Measurements from ENCODE around the gene ZNF536.
"Not testable (repeated sequence)": the region's sequence is repeated elsewhere in the genome, so short reads cannot be mapped to it uniquely, and the experiment has no call there.

The ZNF536 gene

GRCh38 chr19:30342901-30343300 lies 29.3 kb upstream of the ZNF536 start:
- no peak for DNase-seq

- DNase-seq, result no peak
Measured at GRCh38 chr19:30344446-30345425, 27.4 kb upstream of the ZNF536 start.

DNA sequence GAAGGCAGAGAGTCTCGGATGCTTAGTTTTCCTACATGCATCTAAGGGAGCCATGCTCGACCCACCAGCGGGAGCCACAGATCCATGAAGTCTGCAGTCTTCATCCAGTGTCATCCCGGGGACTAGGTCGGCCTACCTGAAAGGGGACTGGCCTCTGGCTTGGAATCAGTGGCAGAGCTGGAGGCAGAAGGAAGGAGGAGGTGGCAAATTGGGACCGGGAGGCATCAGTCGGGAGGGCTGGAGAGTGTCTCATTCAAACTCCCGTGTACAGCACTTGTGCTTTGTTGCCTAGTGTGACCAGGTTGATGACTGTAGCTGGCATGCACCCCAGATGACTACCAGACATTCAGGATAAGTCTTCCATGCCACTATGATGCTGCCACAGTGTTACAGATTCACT lies 26.5 kb upstream of the ZNF536 start:
- no peak for DNase-seq

GRCh38 chr19:30346468-30346867 lies 25.7 kb upstream of the ZNF536 start:
- DNase-seq, result not testable (repeated sequence)

DNA sequence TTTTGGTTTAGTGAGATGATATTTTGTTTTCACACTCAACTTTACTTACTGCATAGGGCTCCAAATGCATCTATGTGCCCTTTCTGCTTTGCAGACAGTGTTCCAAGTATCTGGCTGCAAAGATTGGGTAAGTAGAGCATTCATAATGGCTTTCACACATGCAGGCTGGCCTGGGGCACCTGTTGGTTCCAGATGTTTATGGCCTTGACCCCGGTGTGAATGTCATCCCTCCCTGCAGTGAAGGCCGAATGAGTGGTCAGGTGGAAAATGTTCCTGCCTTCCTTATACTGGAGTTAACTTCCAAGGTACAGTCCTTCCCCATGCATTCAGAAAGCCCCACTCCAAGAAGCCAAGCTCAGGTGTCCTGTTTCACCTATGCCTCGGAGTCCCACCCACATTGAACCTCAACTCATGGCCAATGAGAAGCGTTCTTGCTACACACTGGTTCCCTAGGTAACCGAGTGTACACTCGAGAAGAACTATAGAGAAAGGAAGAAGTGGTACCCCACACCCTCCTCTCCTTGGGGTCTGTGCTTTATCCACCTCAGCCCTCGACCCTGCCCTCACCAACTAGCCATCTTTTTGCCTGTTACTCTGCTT lies 23.0 kb upstream of the ZNF536 start:
- no peak for DNase-seq

- no peak for DNase-seq
Measured at GRCh38 chr19:30350692-30351663, 21.2 kb upstream of the ZNF536 start.

DNA sequence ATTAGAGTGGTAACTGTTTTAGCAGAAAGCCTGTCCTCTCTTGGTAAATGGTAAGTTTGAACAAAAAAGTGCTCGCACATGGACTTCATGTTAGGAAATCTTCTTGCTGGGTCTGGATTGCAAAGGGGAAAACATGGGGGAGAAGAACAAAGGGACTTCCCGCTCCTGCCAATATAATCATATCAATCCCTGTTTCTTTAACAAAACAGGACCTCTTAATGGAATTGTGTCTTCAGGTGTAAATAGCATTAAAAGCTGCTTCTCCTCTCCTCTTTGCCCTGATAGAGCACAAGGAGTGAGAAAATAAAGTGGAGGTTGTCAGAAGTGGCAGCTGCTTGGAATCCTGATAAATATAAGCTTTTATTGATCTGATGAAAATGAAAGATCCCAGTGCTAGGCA lies 20.4 kb upstream of the ZNF536 start:
- no peak for DNase-seq

GRCh38 chr19:30353394-30353945 lies 18.7 kb upstream of the ZNF536 start:
- DNase-seq, result no peak

- no peak for DNase-seq
Measured at GRCh38 chr19:30355586-30355985, 16.6 kb upstream of the ZNF536 start.

DNA sequence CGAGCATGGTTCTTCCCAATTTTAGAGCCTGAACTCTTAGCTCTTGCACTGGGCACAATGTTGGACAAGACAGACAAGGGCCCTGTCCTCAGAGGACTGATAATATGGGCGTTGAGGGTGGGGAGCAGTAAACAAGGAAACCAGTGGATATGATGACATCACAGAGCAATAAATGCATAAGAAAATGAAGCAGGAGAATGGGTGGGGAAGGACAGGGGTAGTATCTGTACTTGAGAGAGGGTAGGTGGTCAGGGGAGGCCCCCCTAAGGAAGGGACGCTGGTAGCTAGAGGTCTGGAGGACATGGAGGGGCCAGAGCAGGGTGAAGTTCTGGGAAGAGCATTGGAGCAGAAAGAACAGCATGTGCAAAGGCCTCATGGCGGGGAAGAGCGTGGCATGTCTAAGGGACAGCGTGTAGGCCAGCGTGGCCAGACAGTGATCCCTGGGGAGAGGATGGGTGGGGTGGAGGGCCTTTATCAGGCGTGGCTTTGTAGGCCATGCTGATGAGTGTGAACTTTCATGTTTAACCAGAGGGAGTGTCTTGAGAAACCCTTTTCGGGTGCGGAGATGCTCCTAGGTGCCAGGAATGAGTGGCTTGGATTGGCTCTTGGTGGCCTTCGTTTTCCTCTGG lies 15.1 kb upstream of the ZNF536 start:
- no peak for DNase-seq

- DNase-seq, result no peak
Measured at GRCh38 chr19:30357580-30357954, 14.6 kb upstream of the ZNF536 start.

- DNase-seq, result no peak
Measured at GRCh38 chr19:30358319-30358718, 13.9 kb upstream of the ZNF536 start.

DNA sequence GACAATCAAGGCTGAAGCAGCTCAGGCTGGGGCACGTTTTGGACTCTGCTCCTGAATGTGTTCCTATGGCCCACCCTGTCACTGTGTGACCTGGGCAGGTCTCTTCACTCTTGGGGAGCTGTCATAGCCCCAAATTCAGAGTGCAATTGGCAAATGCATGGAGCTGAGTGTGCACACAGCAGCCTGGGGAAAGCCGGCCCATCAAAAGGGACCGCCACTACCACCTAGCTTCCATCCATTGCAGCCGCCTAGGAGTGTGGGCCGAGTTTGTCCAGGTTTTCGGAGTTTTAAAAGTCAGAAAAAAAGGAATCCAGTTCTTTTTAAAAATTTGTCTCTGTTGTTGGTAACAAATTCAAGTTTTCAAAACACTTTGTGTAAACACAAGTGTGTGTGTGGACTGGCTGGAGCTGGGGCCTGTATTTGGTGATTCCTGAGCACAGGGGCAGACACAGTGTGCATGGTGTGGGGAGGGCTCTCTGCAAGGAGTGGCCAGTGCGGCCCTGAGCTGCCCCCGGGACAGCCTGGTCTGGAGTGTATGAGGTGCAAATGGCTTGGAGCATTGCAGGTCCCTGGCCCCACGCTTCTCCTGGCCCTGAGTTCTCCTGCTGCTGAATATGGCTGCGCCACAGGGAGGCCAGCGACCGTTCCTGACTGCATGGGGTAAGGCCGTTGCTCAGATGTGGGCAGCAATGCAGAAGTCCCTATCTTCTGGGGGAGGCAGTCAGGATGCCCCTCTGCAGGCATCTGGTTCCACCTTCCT lies 13.2 kb upstream of the ZNF536 start:
- no peak for DNase-seq

DNA sequence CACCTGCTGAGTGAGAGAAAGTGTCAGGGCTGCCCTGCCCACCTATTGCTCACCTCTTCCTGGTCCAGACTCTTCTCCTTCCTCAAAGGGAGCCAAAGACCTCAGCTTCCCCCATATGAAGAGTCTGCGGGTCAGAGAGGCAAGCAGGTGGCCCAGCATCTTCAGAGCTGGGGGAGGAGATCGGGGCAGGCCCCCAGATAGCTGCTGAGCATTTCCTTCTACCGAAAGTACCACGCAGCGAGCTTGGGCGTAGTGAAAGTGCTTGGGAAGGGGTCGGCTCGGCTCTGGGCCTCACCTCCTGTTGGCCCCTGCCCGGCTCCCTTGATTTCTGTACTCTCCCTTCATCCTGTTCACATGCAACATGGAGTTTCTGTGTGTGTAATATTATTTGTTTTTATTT lies 12.2 kb upstream of the ZNF536 start:
- no peak for DNase-seq

- no peak for DNase-seq
Measured at GRCh38 chr19:30360376-30361106, 11.6 kb upstream of the ZNF536 start.

- DNase-seq, result no peak
Measured at GRCh38 chr19:30361107-30361447, 11.1 kb upstream of the ZNF536 start.

DNA sequence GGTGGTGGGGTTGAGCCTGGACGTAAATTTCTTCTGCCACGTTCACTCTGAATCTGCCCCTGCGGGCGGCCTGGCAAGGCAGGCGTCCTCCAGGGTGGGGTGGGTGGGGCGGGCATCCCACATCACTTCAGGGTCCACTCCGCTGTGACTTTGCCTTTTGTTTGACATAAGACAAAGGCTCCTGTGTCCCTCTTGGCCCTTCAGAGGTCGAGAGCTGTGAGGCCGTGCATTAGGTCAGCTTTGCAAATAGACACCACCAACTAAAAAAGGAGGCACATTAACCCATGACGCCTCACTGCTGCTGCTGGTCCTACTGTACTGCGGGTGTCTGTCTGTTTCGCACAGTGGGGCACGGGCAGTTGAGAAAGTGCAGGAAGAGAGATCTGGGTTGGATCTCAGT lies 10.5 kb upstream of the ZNF536 start:
- DNase-seq, result no peak

- DNase-seq, result no peak
Measured at GRCh38 chr19:30362156-30362754, 9.9 kb upstream of the ZNF536 start.

GRCh38 chr19:30363073-30363472 lies 9.1 kb upstream of the ZNF536 start:
- DNase-seq, result no peak
